ENCODE measurements around the gene MANSC4.

MANSC4 gene

DNA sequence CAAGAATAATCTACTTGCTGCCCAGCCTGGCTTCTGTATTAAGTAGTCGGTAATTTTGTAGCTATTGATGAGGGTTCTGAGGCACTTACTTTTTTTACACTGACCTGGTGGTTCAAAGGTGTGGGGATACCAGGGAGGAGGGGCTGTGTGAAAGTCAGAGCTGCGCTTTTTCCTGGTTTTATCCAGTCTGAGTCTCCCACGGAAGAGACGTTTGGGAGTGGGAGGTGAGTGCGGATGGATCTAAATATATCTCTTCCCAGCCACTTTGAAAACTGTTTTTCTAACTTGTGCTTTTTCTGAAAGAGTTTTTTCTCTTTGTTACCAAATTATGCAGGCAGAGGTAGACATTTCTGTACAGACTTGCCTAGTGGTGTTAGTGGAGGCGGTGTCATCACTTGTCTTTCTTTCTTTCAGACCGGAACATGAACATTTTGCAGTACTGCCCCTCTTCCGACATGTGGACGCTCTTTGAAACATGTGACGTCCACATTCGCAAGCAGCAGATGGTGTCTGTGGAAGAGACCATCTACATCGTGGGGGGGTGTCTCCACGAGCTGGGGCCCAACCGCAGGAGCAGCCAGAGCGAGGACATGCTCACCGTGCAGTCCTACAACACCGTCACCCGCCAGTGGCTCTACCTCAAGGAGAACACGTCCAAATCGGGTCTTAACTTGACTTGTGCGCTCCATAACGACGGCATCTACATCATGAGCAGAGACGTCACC is 17.4 kb upstream of the MANSC4 start:
- DNase-seq, result no peak

DNA sequence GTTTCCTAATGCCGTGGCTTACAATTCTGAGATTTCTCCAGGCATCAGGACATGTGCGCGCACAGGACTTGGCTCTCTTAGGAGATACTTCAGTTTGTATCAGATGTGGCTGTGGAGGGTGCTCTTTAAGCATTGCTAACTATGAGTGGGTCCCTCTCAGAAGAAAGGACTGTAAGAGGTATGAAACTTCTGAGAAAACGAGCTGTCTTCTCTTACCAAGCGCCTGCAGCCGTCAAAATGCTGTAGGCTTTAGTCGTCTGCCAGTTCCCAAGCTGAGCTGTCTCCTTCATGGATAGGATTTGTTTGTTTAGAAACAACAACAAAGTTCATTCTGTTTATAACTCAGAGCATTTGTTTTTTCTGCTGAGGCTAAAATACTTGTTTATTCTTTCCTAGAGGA is 16.1 kb upstream of the MANSC4 start:
- DNase-seq, result no peak

DNA sequence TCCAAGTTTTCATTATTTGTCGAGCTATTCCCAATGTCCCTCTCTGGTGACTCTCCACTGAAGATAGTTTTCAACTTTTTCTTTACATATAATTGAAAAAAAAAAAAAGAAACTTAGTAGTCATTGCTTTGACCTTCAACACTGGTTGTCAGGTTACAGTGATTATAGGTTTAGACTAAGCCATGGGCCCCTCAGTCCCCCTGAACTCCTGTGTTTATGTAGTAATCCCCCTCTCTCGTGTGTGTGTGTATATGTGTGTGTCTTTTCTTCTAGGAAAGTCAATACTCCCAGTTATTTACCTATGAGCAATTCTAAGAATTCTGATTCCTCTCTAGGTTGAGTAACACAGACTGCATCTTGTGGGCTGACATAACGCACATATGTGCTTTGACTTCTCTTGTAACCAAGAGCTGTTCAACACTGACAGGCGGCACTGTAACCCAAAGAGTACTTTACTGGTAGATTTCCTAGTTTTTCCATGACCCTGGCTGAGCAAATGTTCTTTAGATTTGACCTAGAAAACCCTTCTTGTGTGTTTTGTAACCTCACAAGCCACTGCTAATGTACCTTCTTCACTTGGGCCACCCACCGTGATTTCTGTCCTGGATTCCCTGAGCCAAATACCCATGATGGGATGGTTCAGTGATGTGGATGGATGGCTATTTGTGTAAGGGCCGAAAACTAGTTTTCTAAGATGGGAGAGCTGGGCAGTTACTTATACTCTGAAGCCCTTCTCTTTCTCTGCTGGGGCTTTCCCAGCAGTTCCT is 15.0 kb upstream of the MANSC4 start:
- no peak for DNase-seq

DNA sequence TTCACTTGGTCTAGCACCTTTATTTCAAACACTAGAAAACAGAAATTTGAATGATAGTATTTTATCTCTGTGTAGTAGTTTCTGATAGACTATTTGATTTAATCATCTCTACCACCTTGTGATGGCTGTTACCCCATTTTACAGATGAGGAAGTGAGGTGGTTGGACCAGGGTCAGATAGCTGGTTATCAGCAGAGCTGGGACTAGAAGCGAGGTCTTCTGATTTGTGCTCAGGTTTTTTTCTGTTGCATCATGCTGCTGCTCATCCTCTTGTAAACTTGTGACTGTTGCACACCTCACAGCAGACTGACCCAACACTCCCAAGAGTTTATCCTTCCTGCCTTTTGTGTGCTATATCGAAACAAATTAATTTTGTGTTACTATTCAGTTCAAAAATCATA is 10.1 kb upstream of the MANSC4 start:
- no peak for DNase-seq

DNA sequence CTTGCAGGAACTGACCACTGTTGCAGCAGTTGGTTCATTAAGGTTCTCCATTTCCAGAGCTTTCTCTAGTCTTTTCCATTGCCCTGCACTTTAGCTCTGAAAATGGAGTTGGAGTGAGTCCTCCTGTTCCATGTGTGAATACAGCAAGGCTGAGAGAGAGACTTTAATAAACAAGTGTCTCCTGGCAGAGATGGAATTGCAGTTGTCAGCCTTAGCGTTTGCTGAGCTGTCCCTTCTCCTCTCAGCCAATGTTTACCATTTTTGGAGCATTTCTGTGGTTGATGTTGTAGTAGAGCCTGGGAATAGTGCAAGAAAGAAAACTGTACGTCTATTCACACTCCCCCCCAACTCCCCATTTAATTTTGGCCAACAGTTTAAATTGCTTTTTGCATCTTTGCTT is 7.5 kb upstream of the MANSC4 start:
- no peak for DNase-seq

DNA sequence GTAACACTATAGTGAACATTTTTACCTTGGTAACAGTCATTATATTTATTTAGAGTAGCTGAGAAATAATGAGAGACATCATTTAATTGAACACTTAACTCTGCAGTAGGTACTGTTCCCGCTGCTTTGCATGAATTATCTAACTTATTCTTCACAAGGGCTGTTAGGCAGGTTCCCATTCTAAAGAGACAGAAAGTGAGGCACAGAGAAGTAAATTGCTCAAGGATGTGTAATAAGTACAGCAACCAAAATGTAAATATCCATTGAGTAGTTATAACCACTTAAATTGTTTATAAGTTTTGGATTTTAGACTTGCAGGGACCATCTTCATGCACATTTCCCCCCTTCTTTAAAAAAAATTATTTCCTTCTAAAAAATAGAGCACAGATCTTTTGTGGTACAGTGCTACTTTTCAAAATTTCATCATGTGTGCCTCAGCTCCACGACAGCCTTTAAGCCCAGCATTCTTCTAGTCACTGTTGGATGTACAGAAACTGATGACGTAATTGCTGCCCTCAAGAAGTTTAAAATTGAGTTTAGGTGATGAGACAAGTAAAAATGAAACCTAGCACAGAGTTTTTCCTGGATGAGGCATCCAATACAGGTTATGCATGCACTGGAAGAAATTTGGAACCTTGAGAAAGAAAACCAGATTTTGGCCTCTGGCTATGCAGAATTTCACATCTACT is 6.0 kb upstream of the MANSC4 start:
- peak; percentile 50 for DNase-seq

DNA sequence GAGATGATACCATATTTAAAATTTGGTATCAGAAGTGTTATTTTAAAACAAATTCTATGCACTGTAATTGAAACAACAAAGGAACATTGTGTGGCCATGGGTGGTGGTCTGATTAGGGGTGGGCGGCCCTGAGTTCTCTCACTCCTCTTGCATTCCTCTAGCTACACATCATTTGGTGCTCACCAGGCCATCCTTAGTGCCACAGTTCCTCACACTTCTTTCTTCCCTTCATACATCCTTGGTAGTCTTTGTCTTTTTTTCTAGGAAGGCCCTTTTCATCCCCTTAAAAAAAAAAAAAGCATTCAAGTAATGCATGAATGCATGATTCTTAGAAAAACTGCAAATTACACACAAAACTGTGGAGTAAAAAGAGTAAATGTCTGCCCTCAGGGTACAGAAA is 2.4 kb upstream of the MANSC4 start:
- no peak for DNase-seq

DNA sequence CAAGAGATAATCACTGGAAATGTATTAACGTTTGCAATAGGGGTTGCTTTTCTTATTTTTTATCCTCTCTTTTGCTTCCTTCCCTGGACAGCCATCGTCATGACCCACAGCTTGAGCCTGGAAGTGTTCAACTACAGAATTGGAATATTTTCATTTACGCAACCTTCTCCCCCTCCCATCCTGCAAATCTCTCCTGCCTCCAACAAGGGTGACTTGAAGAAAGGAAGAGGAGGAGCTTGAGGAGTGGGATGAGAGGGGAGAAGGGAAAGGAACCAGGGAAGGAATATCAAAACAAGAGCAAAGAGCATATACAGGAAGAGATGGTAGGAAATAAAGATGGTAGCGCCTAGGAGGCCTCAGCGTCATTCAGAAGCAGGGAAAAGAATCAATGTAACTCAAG is 1.6 kb upstream of the MANSC4 start:
- DNase-seq, result no peak

DNA sequence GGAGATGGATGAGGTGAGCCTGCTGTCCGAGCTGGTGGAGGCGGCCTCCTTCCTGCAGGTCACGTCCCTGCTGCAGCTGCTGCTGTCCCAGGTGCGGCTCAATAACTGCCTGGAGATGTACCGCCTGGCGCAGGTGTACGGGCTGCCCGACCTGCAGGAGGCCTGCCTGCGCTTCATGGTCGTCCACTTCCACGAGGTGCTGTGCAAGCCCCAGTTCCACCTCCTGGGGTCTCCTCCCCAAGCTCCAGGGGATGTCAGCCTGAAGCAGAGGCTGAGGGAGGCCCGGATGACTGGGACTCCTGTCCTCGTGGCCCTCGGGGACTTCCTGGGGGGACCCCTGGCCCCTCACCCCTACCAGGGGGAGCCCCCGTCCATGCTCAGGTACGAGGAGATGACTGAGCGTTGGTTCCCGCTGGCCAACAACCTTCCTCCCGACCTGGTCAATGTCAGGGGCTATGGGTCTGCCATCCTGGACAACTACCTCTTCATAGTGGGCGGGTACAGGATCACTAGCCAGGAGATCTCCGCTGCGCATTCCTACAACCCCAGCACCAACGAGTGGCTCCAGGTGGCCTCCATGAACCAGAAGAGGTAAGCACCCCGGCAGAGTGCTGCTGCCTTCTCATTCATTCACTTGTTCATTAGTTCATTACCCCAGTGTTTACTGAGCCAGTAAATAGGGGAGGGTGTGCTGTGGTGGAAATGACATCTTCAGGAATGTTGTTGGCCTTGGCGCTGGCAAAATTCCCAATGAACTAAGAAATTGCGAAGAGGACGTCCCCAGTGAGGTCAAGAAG is 774 bp upstream of the MANSC4 start:
- DNase-seq, result no peak

DNA sequence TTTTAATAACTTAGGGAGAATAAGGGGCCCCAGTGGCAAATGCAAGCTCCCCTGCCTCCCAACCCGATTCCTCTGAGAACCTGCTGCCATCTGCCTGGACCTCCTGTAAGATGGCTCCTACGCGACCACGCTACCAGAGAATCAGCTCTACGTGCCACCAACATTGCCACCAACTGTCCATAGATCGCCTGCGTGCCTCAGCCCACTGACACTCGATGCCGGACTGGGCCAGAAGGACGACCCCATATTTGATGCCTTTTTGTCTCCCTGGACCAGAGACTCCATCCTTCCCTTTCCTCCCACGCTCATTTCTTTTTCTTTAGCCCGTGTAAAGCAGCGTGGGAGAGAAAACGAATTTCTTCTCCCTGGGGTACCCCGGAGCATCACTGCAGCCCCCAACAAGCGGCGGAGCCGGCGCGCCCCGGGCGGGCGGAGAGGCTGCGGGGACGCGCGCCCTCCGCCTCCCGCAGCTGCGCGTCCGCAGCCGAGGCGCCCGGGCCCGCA is 568 bp downstream of the MANSC4 start:
- DNase-seq, result no peak

DNA sequence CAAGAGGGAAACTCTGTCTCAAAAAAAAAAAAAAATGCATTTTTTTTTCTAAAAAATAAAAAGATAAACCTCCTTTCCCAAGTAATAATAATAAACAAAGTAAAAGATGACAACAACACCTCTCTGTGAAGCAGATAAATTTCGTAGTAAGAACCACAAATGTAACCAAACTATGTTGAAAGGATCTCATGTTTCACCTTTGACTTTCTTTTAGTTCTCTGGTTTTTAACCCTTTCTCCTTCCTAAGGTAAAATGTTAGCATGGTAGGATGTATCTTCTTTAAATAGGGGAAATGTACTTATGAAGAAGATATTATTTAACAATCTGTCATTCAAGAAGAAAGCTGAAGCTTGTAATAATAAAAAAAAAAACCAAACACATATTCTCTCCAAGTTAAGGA is 1.8 kb downstream of the MANSC4 start:
- no peak for DNase-seq

DNA sequence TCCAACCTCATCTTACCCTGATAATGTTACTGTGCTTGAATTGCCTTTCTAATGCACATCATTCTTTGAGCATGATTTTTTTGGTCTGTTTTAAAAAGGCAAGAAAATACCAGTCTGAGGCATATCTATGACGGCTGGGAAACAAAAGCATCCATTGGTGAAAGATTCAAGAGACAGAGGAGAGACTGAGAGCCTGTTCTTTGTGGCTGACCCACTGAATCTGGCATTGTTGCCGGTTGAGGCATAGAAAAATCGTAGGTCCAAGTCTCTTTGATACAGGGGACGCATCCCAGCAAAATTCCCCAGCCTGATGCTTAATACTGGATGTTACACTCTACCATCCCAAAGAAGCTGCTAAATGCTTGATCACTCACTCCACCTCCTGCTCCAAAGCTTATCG is 2.9 kb downstream of the MANSC4 start:
- DNase-seq, result no peak

DNA sequence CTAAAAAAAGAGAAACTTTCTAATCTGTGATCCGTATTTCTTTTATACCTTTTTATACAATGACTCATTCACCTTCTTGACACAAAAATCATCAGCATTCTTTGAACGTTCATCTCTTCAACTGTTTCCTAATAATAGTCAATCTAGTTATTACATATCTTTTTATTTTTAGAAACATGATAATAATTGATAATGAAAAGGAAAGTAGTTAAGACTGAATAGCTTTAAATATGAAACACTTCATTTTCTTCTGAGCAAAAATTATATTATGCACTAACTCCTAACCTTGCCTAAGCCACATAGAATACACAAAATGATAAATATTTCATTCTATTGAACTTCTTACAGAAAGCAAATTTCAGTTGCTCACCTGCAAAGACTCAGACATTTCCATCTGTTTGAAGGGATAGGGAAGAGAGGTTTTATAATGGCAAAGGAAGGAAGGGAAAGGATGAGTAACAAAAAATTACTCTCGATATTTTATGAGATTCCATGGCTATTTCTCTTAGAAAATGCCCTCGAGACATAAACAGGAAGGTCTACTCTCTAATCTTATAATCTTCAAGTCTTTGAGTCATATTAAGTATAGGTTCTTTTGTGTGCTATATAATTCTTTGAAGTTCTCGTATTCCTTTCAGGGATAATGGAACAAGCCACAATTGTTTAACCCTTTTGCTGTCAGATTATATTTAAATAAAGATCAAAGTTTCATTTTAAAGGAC is 7.5 kb downstream of the MANSC4 start:
- DNase-seq, result no peak

DNA sequence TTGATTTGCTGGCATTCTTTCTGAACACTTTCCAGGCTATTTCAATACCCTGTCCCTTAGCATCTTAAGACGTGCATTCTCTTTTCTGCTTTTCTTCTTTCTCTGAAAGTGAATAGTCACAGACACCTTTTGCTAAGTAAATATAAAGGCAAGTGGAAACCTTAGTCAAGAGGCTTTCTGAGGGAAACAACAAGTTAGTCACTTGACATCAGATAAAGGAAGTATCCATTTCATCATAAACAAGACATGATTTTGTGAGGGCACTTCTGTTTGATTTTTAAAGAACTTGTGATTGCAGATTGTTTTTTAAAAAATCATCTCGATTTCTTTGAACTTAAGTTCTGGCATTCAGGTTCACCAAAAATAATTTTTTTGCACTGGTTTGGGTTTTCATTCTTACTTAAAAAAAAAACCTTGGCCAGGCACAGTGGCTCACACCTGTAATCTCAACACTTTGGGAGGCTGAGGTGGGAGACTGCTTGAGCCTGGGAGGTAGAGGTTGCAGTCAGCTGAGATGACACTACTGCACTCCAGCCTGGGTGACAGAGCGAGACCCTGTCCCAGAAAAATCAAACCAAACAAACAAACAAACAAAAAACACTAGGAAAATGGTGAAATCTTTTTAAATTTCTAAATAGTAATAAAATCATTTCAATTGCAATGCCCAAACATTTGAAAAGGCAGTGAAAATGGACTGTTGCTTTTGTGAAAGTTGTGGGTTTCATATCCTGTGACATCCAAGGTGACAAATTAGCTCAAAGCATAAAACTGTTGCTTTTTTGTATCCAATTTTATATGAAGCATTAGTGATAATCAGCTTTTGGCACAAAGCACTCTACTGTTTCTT is 8.3 kb downstream of the MANSC4 start:
- DNase-seq, result peak; percentile 52

DNA sequence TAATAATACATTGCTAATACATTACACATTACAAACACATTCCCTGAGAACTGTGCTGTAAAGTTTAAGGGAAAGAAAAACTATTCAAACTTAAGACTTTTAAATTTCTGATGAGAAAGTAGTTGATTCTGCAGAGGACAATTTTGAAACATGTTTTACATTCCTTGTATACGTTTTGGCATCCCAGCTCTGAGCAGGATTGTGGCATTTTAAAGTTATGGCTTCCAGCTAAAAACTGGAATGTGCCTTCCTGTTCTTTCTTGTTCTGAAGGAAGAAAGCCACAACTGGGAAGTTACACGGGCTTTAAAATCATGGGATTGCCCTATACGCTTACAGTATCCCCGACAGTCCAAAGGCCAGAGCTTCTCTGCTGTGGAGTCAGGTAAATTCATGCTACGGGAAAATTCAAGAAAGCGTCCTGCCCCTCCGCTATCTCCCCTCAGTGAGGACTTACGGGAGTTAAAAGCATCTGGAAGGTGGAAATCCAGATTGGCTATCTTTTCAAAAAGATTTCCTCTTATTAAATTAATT is 10.8 kb downstream of the MANSC4 start:
- no peak for DNase-seq

DNA sequence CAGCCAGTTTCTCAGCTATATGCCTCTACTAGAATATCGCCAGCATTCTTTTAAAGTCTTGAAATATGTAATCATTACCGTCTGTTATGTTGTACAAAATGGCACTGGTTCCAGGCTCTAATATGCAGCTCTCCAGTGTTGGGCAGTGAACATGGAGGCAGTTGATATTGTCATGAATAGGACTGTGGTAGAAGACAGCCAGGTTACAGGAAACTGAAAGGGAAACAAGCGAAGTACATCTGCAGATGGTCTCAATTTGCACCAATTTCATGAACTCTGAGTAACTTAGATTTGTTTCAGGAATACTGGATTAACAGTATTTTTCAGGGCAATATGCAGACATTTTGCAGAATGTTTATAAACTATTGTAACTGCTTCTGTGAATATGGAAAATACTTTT is 13.4 kb downstream of the MANSC4 start:
- no peak for DNase-seq

DNA sequence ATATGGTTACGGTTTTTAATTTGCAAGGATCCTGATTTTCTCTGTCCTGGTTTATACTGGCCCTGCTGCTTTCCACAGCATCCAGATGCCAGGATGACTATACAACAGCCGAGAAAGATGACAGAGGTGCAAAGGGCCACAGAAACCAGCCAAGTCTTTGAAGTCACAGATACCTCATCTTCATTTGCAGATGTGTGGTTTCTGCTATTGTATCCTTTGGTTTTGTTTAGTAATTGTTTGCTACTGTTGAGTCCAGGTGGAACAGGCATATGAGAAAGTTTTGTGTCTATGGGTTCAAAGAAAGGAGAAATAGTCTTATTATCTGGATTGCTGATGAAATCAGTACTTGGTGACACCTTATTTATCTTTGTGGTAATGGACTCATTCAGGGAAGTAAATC is 17.3 kb downstream of the MANSC4 start:
- DNase-seq, result no peak

DNA sequence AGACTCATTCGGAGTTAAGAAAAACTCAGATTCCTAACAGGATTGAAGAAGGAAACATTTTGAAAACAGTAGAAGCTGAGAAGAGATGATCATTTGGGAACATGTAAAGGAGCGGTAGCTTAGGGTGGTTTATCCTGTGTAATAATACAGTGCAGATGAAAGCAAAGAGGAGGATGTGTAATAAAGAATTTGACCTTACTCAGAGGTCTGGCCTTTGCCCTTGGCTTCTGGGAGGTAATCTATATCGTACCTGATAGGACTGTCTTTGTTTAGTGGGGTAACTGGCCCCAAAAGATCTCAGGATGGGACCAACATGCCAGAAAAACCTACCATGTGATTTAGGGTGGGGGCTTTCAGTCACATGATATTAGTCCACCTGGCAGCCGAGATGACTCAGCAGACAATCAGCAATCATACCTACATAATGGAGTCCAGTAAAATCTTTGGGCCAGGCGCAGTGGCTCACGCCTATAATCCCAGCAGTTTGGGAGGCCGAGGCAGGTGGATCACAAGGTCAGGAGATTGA is 23.3 kb downstream of the MANSC4 start:
- DNase-seq, result no peak

DNA sequence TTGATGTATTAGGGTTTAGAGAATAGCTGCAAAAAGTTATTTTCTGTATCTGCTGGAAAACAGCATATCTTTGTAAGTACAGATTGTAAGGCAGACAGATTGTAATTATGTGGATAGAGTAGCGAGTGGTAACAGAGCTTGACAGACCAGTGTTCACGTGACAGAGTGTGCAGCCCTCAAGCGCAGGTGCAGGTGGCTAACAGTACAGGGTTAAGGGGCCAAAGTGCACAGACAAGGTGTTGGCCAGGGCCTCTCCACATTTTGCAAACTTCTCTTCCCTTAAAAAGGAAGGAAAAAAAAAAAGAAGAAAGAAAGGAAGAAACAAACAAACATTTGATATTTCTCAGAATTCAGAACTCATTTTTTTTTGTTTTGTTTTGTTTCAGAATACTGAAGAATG is 25.2 kb downstream of the MANSC4 start:
- DNase-seq, result no peak

DNA sequence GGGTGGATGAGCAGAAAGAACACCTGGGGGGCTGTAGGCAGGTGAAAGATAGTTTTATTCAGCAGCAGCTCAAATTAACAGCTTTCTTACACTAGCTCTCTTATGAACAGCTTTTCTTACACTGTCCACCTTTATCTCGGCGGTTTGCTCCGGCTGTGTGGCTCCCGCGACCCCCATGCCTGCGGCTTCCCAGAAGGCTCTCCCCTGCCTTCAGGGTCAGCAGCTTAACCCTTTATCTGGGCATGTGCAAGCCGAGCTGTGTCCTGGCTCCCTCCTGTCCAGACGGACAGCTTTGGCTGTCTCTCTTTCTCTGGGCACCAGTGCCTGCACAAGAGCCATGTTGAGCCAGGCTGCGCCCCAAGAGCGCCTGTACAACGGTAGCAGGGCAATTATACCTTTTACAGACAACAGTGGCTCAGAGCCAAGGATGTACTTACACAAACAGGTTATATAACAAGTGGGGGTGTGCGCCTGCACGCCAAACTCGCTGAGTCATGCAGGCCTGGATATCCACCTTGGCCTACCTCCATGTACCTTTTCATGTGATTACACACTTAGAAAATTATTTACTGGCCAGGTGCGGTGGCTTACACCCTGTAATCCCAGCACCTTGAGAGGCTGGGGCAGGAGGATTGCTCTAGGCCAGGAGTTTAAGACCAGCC is 28.5 kb downstream of the MANSC4 start:
- no peak for DNase-seq

Data from inflammatory macrophage treated with lipopolysaccharide for 4 hours (primary cell).